HG03378 (cell line): ENCODE results near the gene TMEM86A.
"Not testable (repeated sequence)": the region's sequence is repeated elsewhere in the genome, so short reads cannot be mapped to it uniquely, and the experiment has no call there.

Source experiments
- ATAC-seq: cut with Tn5 transposase; IDR thresholded peaks from one replicate; pipeline ENCODE4 v1.9.1; 2021; ENCODE audit warnings: mild to moderate bottlenecking, moderate library complexity; ENCODE audit not compliant: unreplicated experiment

Gene TMEM86A

GRCh38 chr11:18698341-18699268 is at the start of gene TMEM86A:
Gene TMEM86A (plus strand): TSS chr11:18698779. CDS start chr11:18698887, 108 bp downstream.
- peak; percentile 80 for ATAC-seq

GRCh38 chr11:18650353-18650752 is 48.2 kb upstream of the TMEM86A start:
- no peak for ATAC-seq

DNA sequence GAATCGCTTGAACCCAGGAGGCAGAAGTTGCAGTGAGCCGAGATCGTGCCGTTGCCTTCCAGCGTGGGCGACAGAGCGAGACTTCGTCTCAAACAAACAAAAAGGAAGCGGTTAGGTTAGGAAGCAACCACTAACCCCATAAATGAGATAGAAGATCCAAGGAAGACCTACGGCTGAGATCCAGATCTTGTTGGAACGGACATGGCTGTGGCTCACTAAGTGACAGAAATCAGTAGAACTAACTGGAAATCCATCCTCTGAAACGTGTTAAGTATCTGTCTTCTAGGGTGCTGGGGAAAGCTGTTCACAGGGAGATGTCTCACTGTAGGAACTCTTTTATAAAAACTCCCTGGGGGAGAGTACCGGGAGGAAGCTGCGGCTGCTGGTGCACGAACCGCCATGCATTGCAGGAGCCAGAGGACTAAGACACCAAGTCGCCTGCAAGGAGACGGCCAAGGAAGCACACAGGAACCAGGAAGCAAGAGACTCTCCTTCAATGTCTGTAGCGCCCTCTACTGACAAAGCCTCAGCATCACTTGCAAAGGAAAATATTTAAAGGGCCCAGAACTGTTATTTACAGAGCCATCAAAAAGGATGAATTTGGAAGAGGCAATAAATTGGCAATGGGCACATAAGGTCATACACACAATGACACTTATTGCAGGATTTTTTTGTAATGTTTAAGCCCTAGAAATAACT is 47.6 kb upstream of the TMEM86A start:
- no peak for ATAC-seq

- ATAC-seq, result no peak
These were observed 40.9 kb upstream of the TMEM86A start for GRCh38 chr11:18657673-18658072.

GRCh38 chr11:18665353-18665872 is 33.2 kb upstream of the TMEM86A start:
- not testable (repeated sequence) for ATAC-seq

DNA sequence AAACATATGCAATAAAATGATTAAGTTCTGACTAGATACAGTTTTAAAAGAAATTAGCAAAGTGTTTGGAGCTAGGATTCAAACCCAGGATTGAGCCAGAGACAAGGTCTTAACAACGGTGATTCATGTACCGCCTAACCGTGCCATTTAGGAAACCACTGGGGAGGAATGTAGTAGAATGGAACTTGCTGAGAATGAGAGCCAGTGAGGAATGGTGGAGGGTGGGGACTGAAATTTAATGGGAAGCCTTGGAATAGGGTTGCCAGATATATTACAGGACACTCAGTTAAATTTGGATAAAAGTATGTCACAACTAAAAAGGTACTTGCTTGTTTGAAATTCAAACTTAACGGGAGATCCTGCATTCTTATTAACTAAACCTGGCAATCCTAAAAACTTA is 30.4 kb upstream of the TMEM86A start:
- no peak for ATAC-seq

- ATAC-seq, result no peak
These were observed 29.4 kb upstream of the TMEM86A start for GRCh38 chr11:18669219-18669596.

DNA sequence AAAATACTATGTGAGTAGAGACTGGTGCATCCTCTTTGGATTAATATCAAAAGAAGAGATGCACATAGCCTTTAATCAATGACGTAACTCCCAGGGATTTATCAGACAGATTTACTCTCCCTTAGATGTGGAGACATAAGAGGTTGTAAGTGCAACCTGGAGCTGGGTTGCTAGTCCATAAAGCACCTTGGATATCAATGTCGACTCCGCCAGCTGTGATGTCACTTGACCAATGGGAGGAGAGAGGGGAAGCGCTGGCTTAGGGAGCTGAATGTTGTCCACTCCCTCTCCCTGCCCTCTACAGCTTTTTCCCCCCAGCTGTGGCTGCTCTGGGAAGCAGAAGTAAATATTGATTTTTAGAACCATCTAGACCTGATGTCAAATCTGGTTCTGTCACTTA is 28.9 kb upstream of the TMEM86A start:
- ATAC-seq, result no peak

DNA sequence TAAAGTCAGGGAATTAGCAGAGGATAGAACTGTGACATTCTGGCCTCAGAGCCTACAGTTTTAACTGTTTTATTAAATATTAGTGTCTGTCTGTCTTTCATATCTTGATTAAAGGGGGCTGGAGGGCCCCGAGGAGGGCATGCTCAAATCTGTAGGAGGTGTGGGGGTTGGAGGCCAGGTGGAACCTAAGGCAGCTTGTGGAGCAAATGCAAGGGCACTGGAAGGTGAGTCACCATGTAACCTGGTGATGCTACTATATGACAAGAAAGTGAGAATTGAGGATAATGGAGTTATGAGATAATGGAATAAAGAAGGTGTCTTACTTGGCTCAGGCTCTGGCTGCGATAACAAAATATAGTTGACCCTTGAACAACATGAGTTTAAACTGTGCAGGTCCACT is 27.3 kb upstream of the TMEM86A start:
- ATAC-seq, result no peak

GRCh38 chr11:18672209-18672608 is 26.4 kb upstream of the TMEM86A start:
- not testable (repeated sequence) for ATAC-seq

GRCh38 chr11:18676803-18677202 is 21.8 kb upstream of the TMEM86A start:
- no peak for ATAC-seq

DNA sequence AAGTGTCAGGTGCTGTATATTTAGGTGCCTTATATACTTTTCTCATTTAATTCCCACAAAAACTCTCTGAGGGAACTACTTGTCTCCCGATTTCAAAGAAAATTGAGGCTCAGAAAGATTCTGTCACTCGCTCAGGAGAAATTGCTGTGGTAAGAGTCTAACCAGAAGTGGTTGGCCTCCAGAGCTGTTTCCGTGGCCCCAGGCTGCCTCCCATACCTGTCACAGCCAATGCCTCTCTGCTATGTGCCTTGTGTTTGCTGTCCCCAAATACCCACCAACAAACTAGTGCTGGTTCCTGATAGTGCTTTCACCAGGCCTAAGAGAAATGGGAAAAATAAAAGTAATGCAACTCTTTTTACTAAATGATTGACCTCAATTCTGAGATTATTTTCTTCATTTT is 21.0 kb upstream of the TMEM86A start:
- ATAC-seq, result no peak

- ATAC-seq, result not testable (repeated sequence)
These were observed 16.6 kb upstream of the TMEM86A start for GRCh38 chr11:18681949-18682348.

DNA sequence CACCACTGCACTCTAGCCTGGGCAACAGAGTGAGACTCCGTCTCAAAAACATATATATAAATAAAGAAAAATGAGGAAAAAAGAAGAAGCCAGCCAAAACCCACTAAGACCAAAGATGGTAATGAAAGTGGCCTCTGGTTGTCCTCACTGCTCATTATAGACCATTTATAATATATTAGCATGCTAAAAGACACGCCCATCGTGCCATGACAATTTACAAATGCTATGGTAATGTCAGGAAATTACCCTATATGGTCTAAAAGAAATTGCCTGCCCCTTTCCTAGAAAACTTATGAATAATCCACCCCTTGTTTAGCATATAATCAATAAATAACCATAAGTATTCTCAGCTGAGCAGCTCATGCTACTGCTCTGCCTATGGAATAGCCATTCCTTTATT is 16.1 kb upstream of the TMEM86A start:
- no peak for ATAC-seq

DNA sequence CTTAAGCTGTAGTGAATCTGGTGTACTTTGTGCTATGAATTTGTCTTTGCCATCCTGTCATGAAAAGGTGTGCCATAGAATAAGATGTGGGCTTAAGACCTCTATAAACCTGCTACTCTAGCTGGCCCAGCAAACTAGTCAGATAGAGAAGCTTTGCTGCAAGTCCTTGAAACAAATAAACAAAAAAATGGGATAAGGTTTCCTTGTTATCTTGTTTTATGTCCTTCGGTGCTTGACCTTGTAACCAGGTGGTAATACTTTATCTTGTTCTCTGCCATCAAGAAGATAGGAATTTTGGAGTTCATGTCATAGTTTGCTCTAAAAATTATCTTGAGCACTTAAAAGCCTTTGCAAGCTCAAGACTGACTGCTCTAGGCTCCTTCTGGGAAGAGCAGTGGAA is 14.3 kb upstream of the TMEM86A start:
- no peak for ATAC-seq

- not testable (repeated sequence) for ATAC-seq
These were observed 7.0 kb upstream of the TMEM86A start for GRCh38 chr11:18691467-18692140.

DNA sequence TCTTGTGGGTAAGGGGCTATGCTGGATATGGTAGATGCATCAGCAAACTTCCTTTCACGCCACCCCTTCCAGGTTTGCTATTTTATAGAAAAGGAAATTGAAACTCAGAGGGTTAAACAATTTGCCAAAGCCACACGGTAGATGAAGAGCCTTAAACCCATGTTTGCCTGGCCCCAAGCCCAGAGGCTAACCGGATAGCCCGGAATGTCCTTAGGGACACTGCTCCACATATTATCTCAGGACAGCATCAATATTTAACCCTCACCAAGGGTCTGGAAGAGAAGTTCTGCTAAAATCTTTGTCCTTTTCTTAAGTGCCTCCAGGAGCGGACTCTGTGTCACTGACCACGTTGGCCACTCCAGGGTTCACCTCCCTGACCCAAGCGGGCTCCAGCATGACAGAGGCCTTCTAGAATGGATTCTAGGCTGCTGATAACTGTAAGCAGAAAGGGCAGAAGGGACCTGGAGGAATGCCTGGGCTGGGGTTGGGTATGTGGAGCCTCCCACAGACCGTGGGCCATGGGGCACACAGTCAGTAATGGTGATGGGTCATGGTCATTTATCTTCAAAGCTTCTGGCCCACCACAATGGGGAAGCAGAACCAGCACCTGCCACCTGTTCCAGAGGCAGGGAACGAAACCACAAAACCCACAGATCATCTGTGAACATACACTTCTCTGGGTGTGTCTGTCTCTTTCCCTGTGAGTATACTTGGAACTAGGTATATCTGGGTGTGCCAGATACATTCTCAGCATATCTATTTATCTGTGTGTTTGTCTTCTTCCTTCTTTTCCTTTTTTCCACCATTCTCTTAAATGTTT is 5.4 kb upstream of the TMEM86A start:
- no peak for ATAC-seq

DNA sequence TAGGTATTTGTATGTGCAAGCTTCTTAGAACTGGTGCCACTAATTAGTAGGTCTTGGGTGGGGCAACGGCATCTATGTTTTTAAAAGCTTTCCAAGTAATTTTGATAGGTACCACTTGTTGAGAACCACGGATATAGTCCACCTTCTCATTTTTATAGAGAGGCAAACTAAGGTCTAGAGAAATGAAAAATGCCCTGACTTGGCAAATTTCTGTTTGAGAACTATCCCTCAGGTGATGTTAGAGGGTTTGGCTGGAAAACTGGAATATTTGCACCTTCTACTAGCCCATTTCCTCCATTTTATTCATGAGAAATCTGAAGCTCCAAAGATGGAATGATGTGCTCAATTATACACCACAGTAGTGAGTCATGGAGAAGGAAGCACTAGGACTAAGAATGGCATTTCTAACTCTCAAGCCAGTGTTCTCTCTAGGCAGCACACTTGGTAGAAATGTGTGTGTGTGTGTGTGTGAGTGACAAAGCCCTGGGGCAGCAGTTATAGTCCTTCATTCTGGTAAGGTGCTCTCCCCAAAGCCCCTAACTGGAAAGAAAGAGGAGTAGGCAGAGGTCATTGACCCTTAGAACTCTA is 1.8 kb upstream of the TMEM86A start:
- ATAC-seq, result no peak

GRCh38 chr11:18697576-18697975 is 1.0 kb upstream of the TMEM86A start:
- ATAC-seq, result no peak

DNA sequence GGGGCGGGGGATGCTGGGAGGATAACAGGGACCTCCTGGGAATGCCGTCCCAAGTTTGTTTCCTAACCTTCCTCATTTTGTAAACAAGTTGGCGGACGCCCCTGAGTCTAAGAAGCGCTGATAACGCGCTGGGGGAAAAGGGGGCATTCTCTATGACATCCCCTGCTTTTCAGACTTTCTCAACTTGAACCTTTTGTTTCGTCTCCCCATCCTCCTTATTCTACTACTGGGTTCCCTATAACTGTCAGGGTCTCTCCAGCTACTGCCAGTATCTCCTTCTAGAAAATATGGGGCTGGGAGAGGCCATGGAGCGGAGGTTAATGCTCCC is 654 bp downstream of the TMEM86A start:
- ATAC-seq, result no peak
